HL-60 (cell line): Measurements from ENCODE around the gene PKD1. TPM values are rescaled to one million over a fixed set of nuclear protein-coding genes. Genes with fewer than 3 reads are reported as not detected.

Experiments
- DNase-seq, 2 experiments: peaks; one replicate each; pipeline ENCODE4 v3.0.0-alpha.2; 2010 to 2020; ENCODE audit warnings: low read depth in 1 of 2, low spot score in 1 of 2
- H3K27ac ChIP-seq: fragments of 250-450 bp; sonication (Bioruptor Pico); replicated peaks from 2 replicates; pipeline ENCODE4 v1.5.1; 2020; ENCODE audit warnings: mild to moderate bottlenecking, moderate library complexity
- H3K27me3 ChIP-seq: fragments of 250-450 bp; sonication (Bioruptor Pico); 2 replicates; pipeline ENCODE4 v1.5.1; 2021; ENCODE audit warnings: mild to moderate bottlenecking, moderate library complexity; ENCODE audit not compliant: insufficient read depth, poor library complexity, severe bottlenecking
- H3K4me3 ChIP-seq: replicated peaks from 2 replicates; pipeline ENCODE4 v1.5.1; 2011; ENCODE audit warnings: mild to moderate bottlenecking, control low read depth, low read length; ENCODE audit not compliant: insufficient read depth
- GABPA ChIP-seq: IDR thresholded peaks from 2 replicates; pipeline ENCODE4 v1.6.1; 2012; ENCODE audit warnings: low read depth
- SPI1 ChIP-seq: IDR thresholded peaks from 2 replicates; pipeline ENCODE4 v1.6.1; 2012; ENCODE audit warnings: low read depth, mild to moderate bottlenecking, borderline replicate concordance
- microRNA-seq: library from miRNA; unstranded; fragments of <30 nt; microRNA quantifications from one replicate; pipeline ENCODE4, GENCODE V29; 2018

PKD1 gene

DNA sequence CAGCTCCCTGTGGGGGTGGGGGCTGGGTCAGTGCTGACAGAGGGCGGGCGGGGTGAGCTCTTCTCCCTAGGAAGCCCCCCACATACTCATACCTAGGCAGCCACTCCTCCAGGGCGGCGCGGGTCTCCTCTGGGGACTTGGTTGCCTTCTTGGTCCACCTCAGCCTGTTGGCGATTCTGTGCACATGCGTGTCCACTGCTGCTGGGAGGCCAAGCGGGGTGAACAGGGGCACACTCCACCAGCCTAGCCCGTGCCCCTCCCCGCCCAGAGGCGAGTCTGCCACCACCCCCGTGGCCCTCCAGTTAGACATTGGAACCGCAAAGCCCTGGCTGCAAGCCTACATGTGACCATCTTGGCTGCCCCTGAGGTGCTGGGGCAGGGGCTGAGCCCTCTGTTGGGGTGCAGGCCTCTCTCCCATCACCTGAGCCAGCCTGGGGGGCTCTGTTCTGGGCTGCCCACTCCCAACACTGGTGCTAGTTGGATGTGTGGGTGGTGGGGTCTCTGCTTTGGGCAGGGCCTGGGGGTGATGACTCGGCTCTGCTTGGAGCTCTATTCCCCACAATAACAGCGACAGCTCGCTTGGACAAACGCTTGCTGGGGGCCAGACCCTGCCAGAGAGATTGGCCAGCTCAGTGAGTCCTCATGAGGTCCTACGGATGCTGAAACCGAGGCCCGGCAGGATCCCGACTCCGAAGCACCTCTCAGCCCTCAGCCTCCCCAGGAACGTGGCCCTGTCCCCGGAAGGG, 95.5 kb downstream of the PKD1 start:
- TF ChIP-seq GABPA = no peak
- DNase-seq = no peak
- no peaks in the 10 kb centered on the region for H3K27me3 ChIP-seq
- H3K4me3 ChIP-seq = no peak overlapping the region
- no peak overlapping the region for H3K27ac ChIP-seq

GRCh38 chr16:2039274-2040031, 96.2 kb downstream of the PKD1 start:
- DNase-seq = peak in 1 of 2 experiments; percentile 42
- peak; percentile 65; the same call in 1 of the 2 replicates for TF ChIP-seq SPI1
- no peak for TF ChIP-seq GABPA
- no peaks in the 10 kb centered on the region for H3K27me3 ChIP-seq
- H3K27ac ChIP-seq = no peak overlapping the region
- no peak overlapping the region for H3K4me3 ChIP-seq

Small RNA genes within 50 kb of the gene (microRNA-seq; reads per million reads assigned to microRNA genes)
- gene MIR1225 = not detected
- not detected for gene MIR3180-5
- not detected for gene MIR4516
- gene MIR6511B1 = not detected
